ENCODE data around the gene LRMDA.

The LRMDA gene

GRCh38 chr10:76255241-76255640 lies 823.8 kb downstream of the LRMDA start:
- DNase-seq, result no peak

- no peak for DNase-seq
Measured at GRCh38 chr10:76257816-76258215, 826.4 kb downstream of the LRMDA start.

- DNase-seq, result no peak
Measured at GRCh38 chr10:76265441-76266113, 834.2 kb downstream of the LRMDA start.

GRCh38 chr10:76268530-76268929 lies 837.1 kb downstream of the LRMDA start:
- no peak for DNase-seq

- no peak for DNase-seq
Measured at GRCh38 chr10:76268954-76269353, 837.5 kb downstream of the LRMDA start.

GRCh38 chr10:76270464-76270863 lies 839.0 kb downstream of the LRMDA start:
- DNase-seq, result no peak

- DNase-seq, result no peak
Measured at GRCh38 chr10:76274933-76275332, 843.5 kb downstream of the LRMDA start.

GRCh38 chr10:76278811-76279460 lies 847.5 kb downstream of the LRMDA start:
- DNase-seq, result no peak

GRCh38 chr10:76281659-76282058 lies 850.2 kb downstream of the LRMDA start:
- no peak for DNase-seq

- no peak for DNase-seq
Measured at GRCh38 chr10:76282061-76283025, 850.9 kb downstream of the LRMDA start.

GRCh38 chr10:76284351-76284750 lies 852.9 kb downstream of the LRMDA start:
- DNase-seq, result no peak

GRCh38 chr10:76285012-76285411 lies 853.6 kb downstream of the LRMDA start:
- DNase-seq, result no peak

GRCh38 chr10:76285515-76285914 lies 854.1 kb downstream of the LRMDA start:
- DNase-seq, result no peak

GRCh38 chr10:76286536-76286935 lies 855.1 kb downstream of the LRMDA start:
- DNase-seq, result no peak

- DNase-seq, result no peak
Measured at GRCh38 chr10:76287856-76288255, 856.4 kb downstream of the LRMDA start.

- no peak for DNase-seq
Measured at GRCh38 chr10:76291175-76291574, 859.8 kb downstream of the LRMDA start.

GRCh38 chr10:76291885-76292284 lies 860.5 kb downstream of the LRMDA start:
- no peak for DNase-seq

GRCh38 chr10:76296957-76297356 lies 865.5 kb downstream of the LRMDA start:
- DNase-seq, result no peak

- no peak for DNase-seq
Measured at GRCh38 chr10:76297358-76297757, 865.9 kb downstream of the LRMDA start.

GRCh38 chr10:76297780-76298281 lies 866.4 kb downstream of the LRMDA start:
- DNase-seq, result no peak

GRCh38 chr10:76298329-76298728 lies 866.9 kb downstream of the LRMDA start:
- no peak for DNase-seq

GRCh38 chr10:76299501-76299900 lies 868.1 kb downstream of the LRMDA start:
- DNase-seq, result no peak

- DNase-seq, result no peak
Measured at GRCh38 chr10:76301211-76301610, 869.8 kb downstream of the LRMDA start.
